Measurements from ENCODE around the gene ZNF729. TPM values are rescaled to one million over a fixed set of nuclear protein-coding genes. Genes with fewer than 3 reads are reported as not detected.

The ZNF729 gene
- total RNA-seq, 2 experiments from 2014 or later: not detected

DNA sequence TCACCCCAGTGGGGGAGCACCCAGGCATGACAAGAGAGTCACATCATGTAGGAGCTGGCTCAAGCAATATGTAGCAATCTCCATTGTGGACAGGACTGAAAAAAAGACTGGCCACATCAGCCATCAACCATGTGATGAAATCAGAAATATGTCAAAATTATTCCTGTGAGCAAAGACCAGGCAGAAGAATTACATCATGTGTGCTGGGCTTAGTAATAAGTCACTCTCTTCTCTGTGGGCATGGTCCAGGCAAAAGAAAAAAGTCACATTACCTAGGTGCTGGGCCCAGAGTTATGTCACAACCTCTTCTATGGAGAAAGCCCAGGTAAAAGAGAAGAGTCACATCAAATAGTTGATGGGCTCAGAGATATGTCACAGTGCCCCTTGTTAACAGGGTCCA, 28.3 kb upstream of the ZNF729 start:
- ATAC-seq (ENCODE audit: poor library complexity): no peak
- ChIA-PET CTCF (no interaction called here), POLR2A (no interaction called here)
- Mint-ChIP-seq H3K36me3 (ENCODE audit: low read depth) (no peaks in the 10 kb centered on the region), H3K4me3 (no peak overlapping the region), H3K4me1 (ENCODE audit: low read depth) (no peaks in the 10 kb centered on the region), H3K27ac (no peak overlapping the region), H3K9me3 (peaks cover 15% of the 10 kb centered on the region), H3K27me3 (no peaks in the 10 kb centered on the region)
- intact Hi-C loops (cut with DNase I, micrococcal nuclease): no loop called here
- Histone ChIP-seq H3K9me3 (ENCODE audit: control insufficient read depth in 1 of 2, insufficient read depth in 1 of 2, low read length in 2 of 2) (peaks cover 10 to 23% of the 10 kb centered on the region in 2 experiments), H3K4me3 (ENCODE audit: low read length) (no peak overlapping the region), H3K27me3 (ENCODE audit: control insufficient read depth in 1 of 2, insufficient read depth in 2 of 2, low read length in 2 of 2) (no peaks in the 10 kb centered on the region), H3K4me1 (ENCODE audit: insufficient read depth, low read length) (no peaks in the 10 kb centered on the region), H3K36me3 (ENCODE audit: insufficient read depth, low read length) (no peaks in the 10 kb centered on the region), H3K27ac (ENCODE audit: low read depth in 1 of 2, low read length in 2 of 2) (no peak overlapping the region)
- DNase-seq: no peak
- TF ChIP-seq, protein P1, sequence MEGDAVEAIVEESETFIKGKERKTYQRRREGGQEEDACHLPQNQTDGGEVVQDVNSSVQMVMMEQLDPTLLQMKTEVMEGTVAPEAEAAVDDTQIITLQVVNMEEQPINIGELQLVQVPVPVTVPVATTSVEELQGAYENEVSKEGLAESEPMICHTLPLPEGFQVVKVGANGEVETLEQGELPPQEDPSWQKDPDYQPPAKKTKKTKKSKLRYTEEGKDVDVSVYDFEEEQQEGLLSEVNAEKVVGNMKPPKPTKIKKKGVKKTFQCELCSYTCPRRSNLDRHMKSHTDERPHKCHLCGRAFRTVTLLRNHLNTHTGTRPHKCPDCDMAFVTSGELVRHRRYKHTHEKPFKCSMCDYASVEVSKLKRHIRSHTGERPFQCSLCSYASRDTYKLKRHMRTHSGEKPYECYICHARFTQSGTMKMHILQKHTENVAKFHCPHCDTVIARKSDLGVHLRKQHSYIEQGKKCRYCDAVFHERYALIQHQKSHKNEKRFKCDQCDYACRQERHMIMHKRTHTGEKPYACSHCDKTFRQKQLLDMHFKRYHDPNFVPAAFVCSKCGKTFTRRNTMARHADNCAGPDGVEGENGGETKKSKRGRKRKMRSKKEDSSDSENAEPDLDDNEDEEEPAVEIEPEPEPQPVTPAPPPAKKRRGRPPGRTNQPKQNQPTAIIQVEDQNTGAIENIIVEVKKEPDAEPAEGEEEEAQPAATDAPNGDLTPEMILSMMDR (IDR thresholded peaks at IDR 0.05): no peak

DNA sequence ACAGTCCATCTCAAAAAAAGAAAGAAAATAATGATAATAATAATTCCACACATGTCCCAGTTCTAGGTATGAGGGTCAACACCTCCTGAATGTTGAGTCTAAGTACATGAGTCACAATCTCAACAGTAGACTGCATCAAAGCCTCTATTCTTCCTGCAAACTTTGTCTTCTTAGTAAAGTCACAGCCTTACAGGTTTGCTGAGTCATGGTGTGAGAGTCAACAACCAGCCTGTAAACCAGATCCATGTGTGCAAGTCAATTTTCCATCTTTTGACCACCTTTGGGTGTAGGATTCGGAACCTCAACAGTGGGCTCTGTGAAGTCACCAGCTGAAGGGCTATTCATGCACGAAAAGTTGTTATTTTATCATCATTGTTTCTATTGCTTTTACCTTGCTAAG, 25.7 kb upstream of the ZNF729 start:
- intact Hi-C loops (cut with DNase I, micrococcal nuclease): no loop called here
- no peak for ATAC-seq (ENCODE audit: poor library complexity)
- no peaks in the 10 kb centered on the region for H3K36me3 Mint-ChIP-seq (ENCODE audit: low read depth)

DNA sequence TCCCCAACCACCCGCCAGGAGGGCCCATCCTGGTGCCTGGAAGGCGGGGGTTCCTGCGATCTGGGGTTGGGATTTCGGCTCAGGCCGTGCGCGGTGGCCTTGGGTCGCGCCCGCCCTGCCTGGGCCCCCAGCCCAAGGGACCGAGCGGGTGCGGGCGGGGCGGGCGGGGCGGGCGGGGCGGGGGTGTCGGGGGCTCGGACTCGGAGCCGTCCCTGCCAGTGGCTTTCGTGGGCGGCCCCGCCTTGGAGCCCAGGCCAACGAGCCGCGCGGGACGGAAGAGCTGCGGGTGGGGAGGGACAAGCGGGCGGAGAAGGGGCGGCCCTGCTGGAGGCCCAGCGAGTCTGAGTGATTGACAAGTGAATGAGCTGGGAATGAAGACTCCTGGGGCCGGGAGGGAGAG, 24.6 kb upstream of the ZNF729 start:
- intact Hi-C loops (cut with DNase I, micrococcal nuclease): no loop called here

More for the DNA sequence above, 25.7 kb upstream of the ZNF729 start:
- Mint-ChIP-seq H3K27me3 (no peaks in the 10 kb centered on the region), H3K9me3 (peaks cover 15% of the 10 kb centered on the region), H3K4me3 (no peak overlapping the region), H3K4me1 (ENCODE audit: low read depth) (no peaks in the 10 kb centered on the region), H3K27ac (no peak overlapping the region)
- CTCF ChIA-PET: no interaction called here
- H3K4me1 ChIP-seq (ENCODE audit: insufficient read depth, low read length): no peaks in the 10 kb centered on the region
- H3K9me3 ChIP-seq (ENCODE audit: control insufficient read depth in 1 of 2, insufficient read depth in 1 of 2, low read length in 2 of 2): peaks cover 10 to 36% of the 10 kb centered on the region in 2 experiments
- H3K4me3 ChIP-seq (ENCODE audit: low read length): no peak overlapping the region
- no peaks in the 10 kb centered on the region for H3K36me3 ChIP-seq (ENCODE audit: insufficient read depth, low read length)
- TF ChIP-seq, protein P1 (IDR thresholded peaks at IDR 0.05): no peak
- H3K27ac ChIP-seq (ENCODE audit: low read depth in 1 of 2, low read length in 2 of 2): no peak overlapping the region
- POLR2A ChIA-PET: no interaction called here
- no peak for DNase-seq
- H3K27me3 ChIP-seq (ENCODE audit: control insufficient read depth in 1 of 2, insufficient read depth in 2 of 2, low read length in 2 of 2): no peaks in the 10 kb centered on the region

More for the DNA sequence above, 24.6 kb upstream of the ZNF729 start:
- Histone ChIP-seq H3K27me3 (ENCODE audit: control insufficient read depth in 1 of 2, insufficient read depth in 2 of 2, low read length in 2 of 2) (no peaks in the 10 kb centered on the region), H3K27ac (ENCODE audit: low read depth in 1 of 2, low read length in 2 of 2) (no peak overlapping the region), H3K4me3 (ENCODE audit: low read length) (no peak overlapping the region), H3K36me3 (ENCODE audit: insufficient read depth, low read length) (no peaks in the 10 kb centered on the region), H3K9me3 (ENCODE audit: control insufficient read depth in 1 of 2, insufficient read depth in 1 of 2, low read length in 2 of 2) (peaks cover 10 to 36% of the 10 kb centered on the region in 2 experiments), H3K4me1 (ENCODE audit: insufficient read depth, low read length) (no peaks in the 10 kb centered on the region)
- DNase-seq (no peak), ATAC-seq (ENCODE audit: poor library complexity) (no peak)
- TF ChIP-seq, protein P1 (IDR thresholded peaks at IDR 0.05): no peak
- POLR2A ChIA-PET: no interaction called here
- Mint-ChIP-seq H3K4me3 (no peak overlapping the region), H3K36me3 (ENCODE audit: low read depth) (no peaks in the 10 kb centered on the region), H3K27ac (no peak overlapping the region), H3K4me1 (ENCODE audit: low read depth) (no peaks in the 10 kb centered on the region), H3K9me3 (peaks cover 15% of the 10 kb centered on the region), H3K27me3 (no peaks in the 10 kb centered on the region)
- CTCF ChIA-PET: interaction anchor here (0.6 kb wide), 1 partner anchor 9 kb away, joined by 3 read pairs; no protein-coding TSS in a partner anchor

All from CD4-positive, alpha-beta T cell (primary cell).